GM23338 (cell line): ENCODE results near the gene EGF.

ENCODE experiments used
- CREB1 ChIP-seq: fragments of 250-450 bp; sonication (Bioruptor Pico); IDR thresholded peaks from 2 replicates; pipeline ENCODE4 v1.5.0; 2020; ENCODE audit warnings: low read depth, mild to moderate bottlenecking, moderate library complexity
- ETS1 ChIP-seq: IDR thresholded peaks from 2 replicates; pipeline ENCODE4 v1.6.1; 2016; ENCODE audit warnings: antibody characterized with exemption
- EZH2 ChIP-seq: fragments of 200-600 bp; sonication (generic); IDR thresholded peaks from one replicate; pipeline ENCODE4 v1.8.0; 2017; ENCODE audit warnings: antibody characterized with exemption, mild to moderate bottlenecking, low read depth; ENCODE audit not compliant: unreplicated experiment
- EZH2phosphoT487 ChIP-seq: fragments of 200-600 bp; sonication (generic); IDR thresholded peaks from one replicate; pipeline ENCODE4 v1.8.1; 2018; ENCODE audit warnings: antibody characterized with exemption; ENCODE audit not compliant: unreplicated experiment
- JUNB ChIP-seq: IDR thresholded peaks from one replicate; pipeline ENCODE4 v1.6.1; 2016; ENCODE audit warnings: antibody characterized with exemption; ENCODE audit not compliant: unreplicated experiment
- NANOG ChIP-seq: IDR thresholded peaks from 2 replicates; pipeline ENCODE4 v1.6.1; 2016; ENCODE audit warnings: antibody characterized with exemption, borderline replicate concordance
- POLR2AphosphoS5 ChIP-seq: IDR thresholded peaks from 2 replicates; pipeline ENCODE4 v1.6.1; 2016; ENCODE audit warnings: antibody characterized with exemption, low read depth
- STAT1 ChIP-seq: IDR thresholded peaks from one replicate; pipeline ENCODE4 v1.6.1; 2016; ENCODE audit warnings: antibody characterized with exemption; ENCODE audit not compliant: unreplicated experiment
- ZNF114 ChIP-seq: fragments of 250-450 bp; sonication (Bioruptor Pico); IDR thresholded peaks from 2 replicates; pipeline ENCODE4 v1.5.0; 2020; ENCODE audit warnings: mild to moderate bottlenecking, moderate library complexity
- TF ChIP-seq, protein P1 (sequence below), 2 experiments: fragments of 200-600 bp in 1 of 2; sonication (generic) in 1 of 2; conservative IDR thresholded peaks; 2 replicates each; pipeline versions ENCODE4 v1.5.1 to v1.6.1; 2016 to 2017; ENCODE audit warnings: antibody characterized with exemption in 2 of 2, low read depth in 2 of 2, mild to moderate bottlenecking in 2 of 2, moderate library complexity in 1 of 2
- TF ChIP-seq, protein P2 (sequence below): IDR thresholded peaks from one replicate; pipeline ENCODE4 v1.6.1; 2018; ENCODE audit warnings: antibody characterized with exemption; ENCODE audit not compliant: unreplicated experiment

DNA sequence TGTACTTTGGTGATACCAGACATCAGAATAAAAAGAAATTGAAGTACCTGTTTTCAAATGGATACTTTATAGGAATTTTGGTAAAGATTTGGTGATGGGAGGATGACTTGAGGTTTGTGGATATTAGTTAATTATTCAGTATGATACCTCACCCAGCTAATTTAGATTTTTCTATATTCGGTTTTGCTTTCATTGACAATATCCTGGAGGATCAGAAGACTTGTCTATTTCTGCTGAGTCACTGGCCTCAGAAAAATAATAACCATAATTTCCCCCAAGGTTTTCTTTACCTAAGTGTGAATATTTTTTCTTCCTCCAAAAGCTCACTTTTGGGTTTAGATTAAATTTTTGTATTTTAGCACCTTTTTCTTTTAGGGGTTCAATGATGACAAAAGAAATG is 100.2 kb downstream of the EGF start:
- TF ChIP-seq, protein P1, sequence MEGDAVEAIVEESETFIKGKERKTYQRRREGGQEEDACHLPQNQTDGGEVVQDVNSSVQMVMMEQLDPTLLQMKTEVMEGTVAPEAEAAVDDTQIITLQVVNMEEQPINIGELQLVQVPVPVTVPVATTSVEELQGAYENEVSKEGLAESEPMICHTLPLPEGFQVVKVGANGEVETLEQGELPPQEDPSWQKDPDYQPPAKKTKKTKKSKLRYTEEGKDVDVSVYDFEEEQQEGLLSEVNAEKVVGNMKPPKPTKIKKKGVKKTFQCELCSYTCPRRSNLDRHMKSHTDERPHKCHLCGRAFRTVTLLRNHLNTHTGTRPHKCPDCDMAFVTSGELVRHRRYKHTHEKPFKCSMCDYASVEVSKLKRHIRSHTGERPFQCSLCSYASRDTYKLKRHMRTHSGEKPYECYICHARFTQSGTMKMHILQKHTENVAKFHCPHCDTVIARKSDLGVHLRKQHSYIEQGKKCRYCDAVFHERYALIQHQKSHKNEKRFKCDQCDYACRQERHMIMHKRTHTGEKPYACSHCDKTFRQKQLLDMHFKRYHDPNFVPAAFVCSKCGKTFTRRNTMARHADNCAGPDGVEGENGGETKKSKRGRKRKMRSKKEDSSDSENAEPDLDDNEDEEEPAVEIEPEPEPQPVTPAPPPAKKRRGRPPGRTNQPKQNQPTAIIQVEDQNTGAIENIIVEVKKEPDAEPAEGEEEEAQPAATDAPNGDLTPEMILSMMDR (conservative IDR thresholded peaks at IDR 0.05; ENCODE audit: low read depth in 2 of 2): no peak
- TF ChIP-seq ZNF114 (CRISPR knock-in tag) (no peak), STAT1 (no peak), EZH2phosphoT487 (no peak), EZH2 (no peak), ETS1 (no peak), CREB1 (CRISPR knock-in tag) (no peak), POLR2AphosphoS5 (no peak), NANOG (no peak), JUNB (no peak)
- TF ChIP-seq, protein P2, sequence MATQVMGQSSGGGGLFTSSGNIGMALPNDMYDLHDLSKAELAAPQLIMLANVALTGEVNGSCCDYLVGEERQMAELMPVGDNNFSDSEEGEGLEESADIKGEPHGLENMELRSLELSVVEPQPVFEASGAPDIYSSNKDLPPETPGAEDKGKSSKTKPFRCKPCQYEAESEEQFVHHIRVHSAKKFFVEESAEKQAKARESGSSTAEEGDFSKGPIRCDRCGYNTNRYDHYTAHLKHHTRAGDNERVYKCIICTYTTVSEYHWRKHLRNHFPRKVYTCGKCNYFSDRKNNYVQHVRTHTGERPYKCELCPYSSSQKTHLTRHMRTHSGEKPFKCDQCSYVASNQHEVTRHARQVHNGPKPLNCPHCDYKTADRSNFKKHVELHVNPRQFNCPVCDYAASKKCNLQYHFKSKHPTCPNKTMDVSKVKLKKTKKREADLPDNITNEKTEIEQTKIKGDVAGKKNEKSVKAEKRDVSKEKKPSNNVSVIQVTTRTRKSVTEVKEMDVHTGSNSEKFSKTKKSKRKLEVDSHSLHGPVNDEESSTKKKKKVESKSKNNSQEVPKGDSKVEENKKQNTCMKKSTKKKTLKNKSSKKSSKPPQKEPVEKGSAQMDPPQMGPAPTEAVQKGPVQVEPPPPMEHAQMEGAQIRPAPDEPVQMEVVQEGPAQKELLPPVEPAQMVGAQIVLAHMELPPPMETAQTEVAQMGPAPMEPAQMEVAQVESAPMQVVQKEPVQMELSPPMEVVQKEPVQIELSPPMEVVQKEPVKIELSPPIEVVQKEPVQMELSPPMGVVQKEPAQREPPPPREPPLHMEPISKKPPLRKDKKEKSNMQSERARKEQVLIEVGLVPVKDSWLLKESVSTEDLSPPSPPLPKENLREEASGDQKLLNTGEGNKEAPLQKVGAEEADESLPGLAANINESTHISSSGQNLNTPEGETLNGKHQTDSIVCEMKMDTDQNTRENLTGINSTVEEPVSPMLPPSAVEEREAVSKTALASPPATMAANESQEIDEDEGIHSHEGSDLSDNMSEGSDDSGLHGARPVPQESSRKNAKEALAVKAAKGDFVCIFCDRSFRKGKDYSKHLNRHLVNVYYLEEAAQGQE: no peak
